GM21390 (cell line): ENCODE measurements around the gene ARL15.

Experiments
- ATAC-seq: cut with Tn5 transposase; IDR thresholded peaks from one replicate; pipeline ENCODE4 v1.9.1; 2021; ENCODE audit not compliant: unreplicated experiment

ARL15 gene

DNA sequence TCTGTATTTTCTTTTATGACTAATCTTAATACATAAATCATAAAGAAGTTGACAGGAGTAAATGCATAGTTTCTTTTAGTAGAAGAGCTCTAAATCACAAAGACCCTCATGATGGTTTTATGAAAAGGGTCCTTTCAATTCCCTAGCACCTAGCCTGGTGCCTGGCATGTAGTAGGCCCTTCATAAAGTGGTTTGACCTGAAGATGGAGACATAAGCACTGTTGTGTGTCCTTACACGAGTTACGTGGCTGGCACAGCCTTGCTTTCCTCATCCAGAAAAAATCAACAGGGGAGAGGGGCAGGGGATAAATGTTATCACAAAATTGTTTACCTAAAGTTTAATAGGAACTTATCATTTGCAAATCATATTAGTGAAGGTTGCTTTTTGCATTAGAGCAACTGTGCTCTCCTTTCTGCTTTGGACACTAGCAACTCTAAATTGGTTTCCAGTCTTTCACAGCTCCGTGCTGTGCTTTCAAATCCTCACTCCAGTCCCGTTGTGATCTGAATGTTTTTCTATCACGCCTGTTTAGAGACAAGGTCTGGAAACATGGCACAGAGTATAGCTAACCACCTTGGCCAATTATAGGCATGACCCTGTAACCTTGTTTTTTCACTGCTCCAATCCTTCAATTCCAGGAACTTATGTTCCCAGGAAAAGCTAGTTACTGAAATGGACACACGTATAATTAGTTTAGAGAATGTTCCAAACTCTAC is 55.7 kb downstream of the ARL15 start:
- ATAC-seq: no peak

DNA sequence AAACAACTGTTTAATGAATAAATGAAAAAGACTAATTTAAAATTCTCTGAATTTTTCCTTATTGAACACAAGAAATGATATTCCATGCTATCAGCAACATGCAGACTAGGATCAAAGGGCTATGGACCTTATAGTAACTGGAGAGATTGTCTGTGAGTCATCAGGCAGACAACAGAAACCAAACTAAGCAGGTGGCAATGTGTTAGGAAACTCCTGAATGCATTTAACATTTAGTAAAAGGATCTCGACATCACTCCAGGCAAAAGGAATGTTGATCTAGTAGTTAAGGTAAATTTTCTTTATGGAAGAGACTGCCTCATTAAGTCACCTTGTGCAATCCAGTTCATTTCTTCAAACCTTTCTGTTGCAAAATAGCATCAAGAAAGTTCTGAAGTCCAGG is 58.4 kb downstream of the ARL15 start:
- ATAC-seq: no peak

DNA sequence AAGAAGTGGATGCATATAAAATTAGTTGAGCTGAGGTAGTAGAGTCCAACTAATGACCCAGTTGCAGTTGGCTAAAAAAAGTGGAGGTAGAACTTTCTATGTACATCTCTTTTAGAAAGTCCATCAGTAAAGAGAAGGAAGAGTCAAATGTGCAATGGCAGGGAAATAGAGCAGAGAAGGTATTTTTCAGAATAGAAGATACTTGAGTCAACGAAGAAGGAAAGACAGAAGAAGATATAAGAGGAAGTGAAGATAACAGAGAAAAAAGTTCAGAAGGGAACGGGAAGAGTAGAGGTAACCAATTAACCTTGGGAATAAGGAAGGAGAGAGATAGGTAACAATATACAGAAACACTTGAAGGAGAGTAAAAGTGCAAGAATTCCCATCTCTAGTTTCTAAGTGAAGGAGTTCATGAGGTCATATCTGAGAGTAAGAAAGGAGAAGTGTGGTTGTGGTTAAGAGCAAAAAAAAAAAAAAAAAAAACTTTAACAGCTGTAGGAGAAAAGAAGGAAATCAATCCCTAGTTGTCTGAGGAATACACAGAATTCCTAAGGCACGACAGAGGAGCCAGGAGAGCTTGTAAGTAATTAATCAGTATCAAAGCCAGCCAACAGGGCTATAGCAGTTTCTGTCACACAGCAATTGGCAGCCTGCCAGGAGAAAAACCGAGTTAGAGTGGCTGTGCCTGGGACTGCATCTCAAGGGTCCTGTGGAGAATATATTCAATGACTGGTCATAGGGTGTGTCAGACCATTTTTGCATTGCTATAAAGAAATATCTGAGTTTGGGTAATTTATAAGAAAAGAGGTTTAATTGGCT is 61.0 kb downstream of the ARL15 start:
- ATAC-seq: no peak

DNA sequence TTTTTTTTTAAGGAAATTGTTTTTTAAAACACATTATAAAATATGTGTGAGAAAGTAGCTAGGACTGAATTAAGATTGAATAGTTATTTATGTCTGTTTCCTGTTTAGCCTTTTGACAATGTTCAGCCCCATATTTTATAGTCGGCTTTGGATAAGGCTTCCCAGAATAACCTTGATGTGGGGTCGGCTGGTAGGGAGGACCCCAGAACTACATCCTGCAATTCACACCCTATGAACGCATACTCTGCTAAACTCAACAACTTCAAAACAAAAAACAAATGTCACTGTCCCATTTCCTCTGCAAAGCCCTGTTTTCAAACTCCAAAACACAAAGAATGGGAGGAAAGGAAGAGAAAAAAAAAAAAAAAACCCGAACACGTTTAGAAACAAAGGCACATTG is 63.1 kb downstream of the ARL15 start:
- ATAC-seq: no peak

DNA sequence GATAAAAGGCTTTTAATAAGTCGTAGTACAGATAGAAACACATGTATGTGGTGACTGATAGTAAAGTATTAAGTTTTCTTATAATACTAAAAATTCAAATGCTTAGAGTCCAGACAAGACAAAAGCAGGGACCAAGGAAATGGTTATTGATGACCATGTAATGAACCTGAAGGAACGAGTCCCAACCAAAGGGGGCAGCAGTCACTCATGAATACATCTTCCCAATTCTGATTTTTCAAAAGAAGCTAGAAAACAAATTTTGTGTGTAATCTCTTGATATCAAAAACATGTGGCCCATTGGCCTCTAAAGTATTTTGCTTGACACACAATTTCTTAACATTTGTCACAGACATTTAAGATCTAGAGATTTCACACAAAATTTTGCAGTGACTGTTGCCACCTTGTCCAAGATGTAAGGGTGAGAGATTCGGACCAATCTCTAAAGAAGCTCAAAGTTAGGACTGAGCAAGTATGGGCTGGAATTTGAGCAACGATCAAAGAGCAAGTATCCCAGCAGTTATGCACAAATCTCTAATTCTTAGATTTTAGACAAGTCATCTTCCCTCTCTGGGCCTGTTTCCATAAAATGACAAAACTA is 66.8 kb downstream of the ARL15 start:
- ATAC-seq: peak; percentile 75

DNA sequence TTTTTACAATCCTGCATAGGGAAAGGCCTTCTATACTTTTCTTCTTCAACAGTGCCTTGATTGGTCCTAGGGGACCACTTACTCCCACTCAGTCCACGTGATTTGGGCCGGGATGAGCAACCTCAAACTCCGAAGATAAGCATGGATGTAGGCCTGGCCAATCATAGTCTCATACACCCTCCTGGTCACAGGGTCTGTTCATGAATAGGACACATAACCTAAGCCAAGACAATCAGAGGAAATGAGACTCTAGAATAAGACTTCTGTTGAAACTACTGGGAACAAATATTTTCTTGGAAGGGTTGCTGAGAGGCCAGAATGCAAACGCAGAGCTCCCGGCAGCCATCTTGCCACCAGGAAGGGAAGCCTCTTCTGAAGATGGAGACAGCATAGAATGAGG is 68.1 kb downstream of the ARL15 start:
- ATAC-seq: no peak

DNA sequence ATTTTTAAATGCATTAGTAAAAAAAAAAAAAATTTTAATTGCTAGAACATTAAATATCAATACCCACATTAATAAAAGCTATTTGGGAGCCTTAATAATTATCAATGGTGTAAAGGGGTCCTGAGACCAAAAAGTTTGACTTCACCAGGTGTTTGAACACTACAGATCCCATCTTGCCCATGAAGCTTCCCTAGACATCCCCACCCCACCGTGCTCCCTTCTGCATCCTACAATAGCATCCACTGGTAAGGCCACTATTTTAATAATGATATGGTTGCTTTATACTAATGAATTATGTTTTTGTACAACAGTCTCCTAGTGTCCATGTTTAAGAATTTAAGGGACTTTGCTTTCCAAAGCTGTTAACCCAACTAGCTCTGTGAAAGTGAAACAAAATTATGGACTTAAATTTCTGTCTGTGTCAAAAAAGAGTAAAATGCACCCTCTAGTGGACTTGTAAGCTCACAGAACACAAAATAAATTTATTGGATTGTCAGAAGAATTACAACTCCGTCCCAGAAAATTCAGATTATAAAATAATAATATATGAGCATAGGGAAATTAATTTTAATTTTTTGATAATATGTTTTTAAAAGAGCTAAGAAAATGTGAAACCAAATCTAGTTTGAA is 76.0 kb downstream of the ARL15 start:
- ATAC-seq: peak; percentile 67

DNA sequence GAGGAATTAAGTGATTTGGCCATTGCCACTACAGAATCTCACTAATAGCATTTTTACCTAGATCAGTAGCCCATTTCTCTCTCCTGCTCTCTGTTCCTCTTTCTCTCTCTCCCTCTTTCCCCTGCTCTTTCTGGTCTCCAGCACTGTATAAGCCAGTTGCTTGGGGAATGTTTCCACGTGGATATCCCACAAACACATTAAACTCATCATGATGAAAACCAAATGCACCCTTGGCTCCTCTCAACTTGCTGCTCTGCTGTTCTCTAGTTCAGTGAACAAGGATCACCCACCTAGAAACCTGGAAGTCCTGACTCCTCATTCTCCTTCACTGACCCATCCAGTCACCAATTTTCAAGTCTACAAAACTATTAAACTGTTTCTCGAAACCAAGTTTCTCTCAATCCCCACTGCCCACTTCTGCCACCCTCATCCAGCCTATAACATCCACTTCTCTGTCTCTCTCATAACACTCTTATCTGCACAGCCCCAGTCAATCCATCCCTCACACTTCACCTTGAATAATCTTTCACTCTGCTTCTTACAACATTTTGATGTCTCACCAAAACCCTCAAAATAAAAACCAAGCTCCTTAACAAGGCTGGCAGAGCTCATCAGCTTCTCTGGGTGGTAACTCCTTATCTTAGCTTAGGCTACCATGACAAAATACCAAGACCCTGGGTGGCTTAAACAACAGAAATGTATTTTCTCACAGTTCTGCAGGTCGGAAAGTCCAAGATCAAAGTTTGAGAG is 79.3 kb downstream of the ARL15 start:
- no peak for ATAC-seq

DNA sequence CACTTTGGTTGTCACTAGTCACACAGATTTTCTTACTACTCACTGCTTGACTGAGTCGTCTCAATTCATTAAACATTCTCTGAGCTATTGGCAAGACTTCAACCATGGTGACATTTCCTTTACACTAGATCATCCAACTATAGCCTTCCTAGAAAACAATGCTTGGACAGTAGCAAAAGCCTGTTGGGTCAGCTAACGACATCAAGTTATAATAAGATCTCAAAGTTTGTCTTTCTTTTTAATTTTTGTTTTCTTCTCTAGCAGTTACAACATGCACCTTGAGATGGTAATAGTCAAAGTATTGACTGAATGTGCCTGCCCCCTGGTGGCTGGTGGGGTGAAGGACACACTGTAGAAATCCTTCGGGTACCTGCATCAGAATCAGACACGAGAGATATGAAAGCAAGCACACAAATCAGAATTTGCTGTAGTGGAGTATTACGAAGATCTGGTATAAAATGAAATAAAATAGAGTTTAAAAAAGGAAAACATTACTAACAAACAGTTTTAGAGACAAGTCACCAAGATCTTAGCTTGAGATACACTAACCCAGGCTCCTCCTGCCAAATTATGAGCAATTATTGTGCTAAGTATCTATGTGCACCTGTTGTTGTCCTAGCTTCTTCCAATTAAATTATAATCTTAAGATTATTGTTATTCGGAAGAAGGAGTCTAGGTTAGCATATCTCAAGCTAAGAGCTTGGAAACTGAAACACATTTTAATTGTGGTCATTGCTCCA is 81.2 kb downstream of the ARL15 start:
- ATAC-seq: peak; percentile 95

DNA sequence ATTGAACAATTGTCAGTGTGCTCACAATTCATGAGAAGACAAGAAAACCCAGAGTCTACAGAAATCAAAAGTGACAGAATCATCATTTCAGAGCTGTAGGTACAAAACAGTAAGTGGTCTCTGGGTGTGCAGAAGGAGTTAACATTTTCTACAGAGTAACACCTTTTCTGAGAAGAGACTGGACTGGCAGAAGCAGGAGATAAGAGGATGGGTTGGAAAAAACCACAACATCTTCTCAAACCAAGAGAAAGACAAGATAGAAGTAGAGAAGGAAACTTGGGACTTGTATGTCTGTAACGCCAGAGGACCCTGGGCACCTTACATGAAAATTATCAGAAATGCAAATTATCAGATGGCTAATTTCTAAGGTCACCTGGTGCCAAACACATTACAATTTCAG is 82.6 kb downstream of the ARL15 start:
- no peak for ATAC-seq

DNA sequence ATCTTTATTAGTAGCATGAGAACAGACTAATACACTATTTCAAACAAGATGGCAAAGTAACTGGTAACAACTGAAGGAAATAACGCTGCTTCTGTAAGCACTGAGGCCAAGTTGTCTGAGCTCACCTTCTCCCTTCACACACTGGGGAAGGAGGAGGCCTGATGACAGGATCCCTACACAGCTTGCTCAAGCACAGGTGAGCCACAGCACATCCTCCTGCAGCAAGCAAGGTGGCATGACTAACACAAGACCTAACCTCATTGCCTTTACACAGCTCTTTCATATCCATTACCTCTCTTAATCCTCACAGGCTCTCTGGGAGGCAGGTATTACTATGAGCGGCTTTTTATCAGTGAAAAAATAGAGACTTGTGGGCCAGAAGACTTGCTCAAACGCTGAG is 83.3 kb downstream of the ARL15 start:
- no peak for ATAC-seq

DNA sequence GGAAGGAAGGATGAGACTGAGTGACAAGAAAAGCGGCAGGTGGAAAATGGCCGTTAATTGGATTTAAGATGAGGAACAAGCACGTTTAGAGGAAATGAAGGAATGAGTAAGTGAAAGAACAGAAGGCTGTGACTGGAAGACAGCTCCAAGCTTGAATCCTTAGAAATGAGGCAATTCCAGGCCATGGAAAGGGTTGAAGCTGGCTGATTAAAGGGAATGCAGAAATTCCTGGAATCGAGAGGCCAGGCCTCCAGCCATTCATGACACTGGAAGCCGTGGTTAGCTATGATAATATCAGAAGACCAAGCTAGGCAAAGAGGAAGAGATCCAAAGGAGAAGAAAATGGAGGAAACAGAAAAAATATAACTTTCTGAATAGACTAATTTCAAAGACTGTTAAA is 84.2 kb downstream of the ARL15 start:
- ATAC-seq: no peak

DNA sequence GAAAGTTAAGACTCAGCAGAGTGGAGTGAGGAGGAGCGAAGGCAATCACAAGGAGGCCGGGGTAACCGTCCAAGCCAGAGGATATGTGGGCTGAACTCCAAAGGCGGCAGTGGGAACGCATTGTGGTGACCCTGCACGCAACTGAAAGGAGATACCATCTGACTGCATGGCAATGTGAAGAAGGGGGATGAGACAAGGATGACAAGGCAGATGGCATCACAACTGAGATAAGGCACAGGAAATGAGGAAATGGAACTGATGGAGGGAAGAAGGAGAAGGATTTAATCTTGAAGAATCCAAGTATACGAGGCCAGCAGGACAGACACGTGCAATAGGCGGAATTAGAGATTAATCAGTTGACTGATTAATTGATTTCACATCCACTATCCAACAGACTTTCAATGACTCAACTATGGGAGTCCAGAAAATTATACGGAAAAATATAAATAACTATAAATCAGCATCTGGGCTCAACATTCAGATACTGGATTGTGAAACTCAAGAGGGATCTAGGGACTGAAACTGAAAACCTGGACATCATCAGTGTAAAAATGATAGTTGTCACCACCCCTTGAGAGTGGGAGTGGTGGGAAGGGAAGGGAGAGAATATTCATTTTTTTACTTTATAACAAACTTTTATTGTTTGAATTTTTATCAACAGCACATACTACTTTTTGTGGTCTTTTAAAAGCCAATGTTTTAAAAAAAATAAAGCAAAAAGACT is 86.1 kb downstream of the ARL15 start:
- no peak for ATAC-seq

DNA sequence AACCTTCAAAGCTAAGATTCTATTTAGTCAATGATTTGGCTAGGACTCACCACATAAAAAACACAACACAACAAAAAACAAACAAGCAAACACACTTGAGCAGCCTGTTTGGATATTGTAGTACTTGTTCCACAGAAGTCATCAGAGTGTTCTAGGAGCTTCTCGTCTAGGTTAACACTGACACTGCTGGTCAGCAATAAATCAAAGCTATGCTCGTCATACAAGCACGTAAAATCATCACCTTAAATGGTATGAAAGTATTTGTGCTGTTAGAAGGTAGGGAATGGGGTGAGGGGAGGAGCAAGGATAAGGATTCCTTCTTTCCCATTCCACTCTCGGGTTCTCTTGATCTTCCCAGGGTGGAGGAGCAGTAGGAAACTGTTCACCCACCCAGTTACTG is 88.0 kb downstream of the ARL15 start:
- no peak for ATAC-seq

DNA sequence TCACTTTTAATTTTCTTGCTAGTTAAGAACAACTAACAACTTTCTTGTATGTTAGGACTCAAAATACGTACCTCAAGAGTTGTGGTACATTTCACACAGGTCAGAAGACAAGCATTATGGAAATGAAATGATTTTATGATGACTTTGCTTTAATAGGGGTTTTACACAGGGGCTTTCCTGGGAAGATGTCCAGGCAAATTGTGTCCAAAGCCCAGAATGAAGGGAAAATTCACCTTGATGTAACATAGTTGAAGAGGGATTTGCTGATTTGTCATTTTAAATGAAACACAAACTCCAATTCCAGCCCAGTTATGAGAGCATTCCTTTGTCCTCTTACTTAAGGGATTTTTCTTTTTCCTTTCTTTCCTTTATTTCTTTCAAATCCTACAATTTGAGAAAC is 89.2 kb downstream of the ARL15 start:
- no peak for ATAC-seq

DNA sequence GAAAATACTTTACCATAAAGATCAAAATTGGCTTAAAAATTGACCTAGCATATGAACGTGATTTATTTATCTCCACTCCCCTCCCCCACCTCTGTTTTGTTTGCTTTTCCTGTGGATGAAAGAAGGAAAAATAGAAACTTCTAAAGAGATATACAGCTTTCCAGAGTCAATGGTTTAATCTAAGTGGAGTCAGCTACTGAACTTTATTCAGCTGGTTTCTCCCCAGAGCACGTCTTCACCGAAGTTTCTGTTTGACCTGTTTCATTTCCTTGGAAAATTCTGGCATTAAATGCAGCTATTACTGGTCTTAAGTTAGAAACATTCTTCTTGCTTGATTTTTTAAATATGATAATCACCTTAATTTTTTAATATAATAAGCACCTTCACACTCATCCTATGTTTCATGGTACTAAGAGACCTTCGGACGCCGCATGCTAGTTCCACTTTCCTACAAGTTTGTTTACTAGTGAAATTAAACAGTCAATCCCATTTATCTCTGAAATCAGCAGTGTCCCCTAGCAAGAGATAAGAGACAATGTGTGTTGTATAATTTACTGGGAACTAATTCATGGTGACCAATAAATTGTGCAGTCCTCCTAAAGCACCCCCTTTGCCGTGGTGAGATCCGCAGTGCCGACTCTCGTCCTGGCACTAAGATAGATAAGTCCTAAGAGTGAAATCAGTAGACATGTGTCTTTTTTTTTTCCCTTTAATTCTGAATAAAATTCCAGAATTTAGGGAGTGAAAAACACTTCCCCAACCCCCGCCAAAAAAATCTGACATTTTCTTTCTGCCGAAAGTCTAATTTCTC is 89.9 kb downstream of the ARL15 start:
- no peak for ATAC-seq

DNA sequence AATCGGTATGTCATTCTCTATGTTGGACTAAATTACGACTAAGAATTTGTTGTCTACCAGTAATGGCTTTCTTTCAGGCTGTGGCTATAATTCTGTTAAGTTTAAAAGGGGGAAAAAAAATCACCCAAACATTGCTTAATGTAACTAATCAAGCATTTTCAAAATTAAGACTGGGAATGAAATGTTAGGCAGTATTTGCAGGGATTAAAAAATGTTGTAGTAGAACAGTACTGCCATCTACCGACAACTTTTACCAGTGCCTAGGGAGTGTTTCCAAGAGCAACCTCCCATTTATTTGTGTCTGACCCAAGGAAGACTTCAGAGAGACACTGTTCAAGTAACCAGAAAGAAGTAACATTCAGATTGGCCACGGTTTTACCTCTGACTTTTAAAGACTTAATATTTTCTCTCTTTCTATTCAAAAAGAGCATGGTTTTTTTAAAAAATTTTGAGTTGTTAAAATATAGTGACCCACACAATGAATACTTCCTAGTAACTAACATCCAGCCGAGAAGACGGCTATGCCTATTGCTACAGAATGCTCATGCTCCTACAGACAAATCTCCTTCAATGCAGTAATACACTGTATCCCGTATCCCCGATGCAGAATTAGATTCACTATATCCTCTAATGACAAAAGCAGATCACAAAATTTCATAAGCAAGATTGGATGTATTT is 92.4 kb downstream of the ARL15 start:
- peak; percentile 75 for ATAC-seq

DNA sequence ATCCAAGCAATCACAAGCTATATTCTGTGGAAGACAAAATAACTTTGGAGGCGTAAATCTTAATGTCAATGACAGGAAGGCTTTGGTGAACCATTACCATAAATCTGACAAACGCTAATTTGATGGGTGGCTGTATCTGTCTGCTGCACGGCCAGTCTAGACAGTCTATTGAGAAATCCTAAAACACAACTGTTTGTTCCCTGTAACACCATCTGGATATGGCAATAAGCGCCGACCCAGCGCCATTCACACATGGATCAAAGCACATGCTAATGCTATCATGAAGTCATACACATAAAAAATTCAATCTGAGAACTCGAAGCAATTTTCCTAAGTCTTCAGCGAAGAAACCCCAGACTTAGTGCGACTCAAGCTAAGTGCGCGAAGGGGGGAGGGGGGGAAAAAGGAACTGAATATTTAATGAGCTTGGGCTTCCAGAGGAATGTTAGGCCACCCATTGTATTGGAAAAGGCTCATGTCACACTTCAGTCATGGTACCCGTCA is 95.1 kb downstream of the ARL15 start:
- no peak for ATAC-seq
